ENCODE measurements around the gene SORBS2. TPM values are rescaled to one million over a fixed set of nuclear protein-coding genes. Genes with fewer than 3 reads are reported as not detected.

The SORBS2 gene
- total RNA-seq, 2 experiments from 2014 or later: not detected

GRCh38 chr4:185767528-185767927 is 44.5 kb downstream of the SORBS2 start:
- H3K27me3 ChIP-seq (ENCODE audit: control insufficient read depth in 1 of 2, insufficient read depth in 2 of 2, low read length in 2 of 2): peaks cover 0 to 4% of the 10 kb centered on the region in 2 experiments
- H3K27ac Mint-ChIP-seq: no peak overlapping the region
- intact Hi-C loops (cut with DNase I, micrococcal nuclease): no loop called here
- H3K36me3 ChIP-seq (ENCODE audit: insufficient read depth, low read length): no peaks in the 10 kb centered on the region
- H3K4me3 Mint-ChIP-seq: no peak overlapping the region
- no peak overlapping the region for H3K27ac ChIP-seq (ENCODE audit: low read depth in 1 of 2, low read length in 2 of 2)
- H3K27me3 Mint-ChIP-seq: no peaks in the 10 kb centered on the region
- no peaks in the 10 kb centered on the region for H3K4me1 ChIP-seq (ENCODE audit: insufficient read depth, low read length)
- DNase-seq: no peak
- ATAC-seq (ENCODE audit: poor library complexity): no peak
- ChIA-PET CTCF (no interaction called here), POLR2A (no interaction called here)
- peaks cover 7% of the 10 kb centered on the region for H3K9me3 Mint-ChIP-seq
- peaks cover 0 to 13% of the 10 kb centered on the region in 2 experiments for H3K9me3 ChIP-seq (ENCODE audit: control insufficient read depth in 1 of 2, insufficient read depth in 1 of 2, low read length in 2 of 2)
- no peaks in the 10 kb centered on the region for H3K36me3 Mint-ChIP-seq (ENCODE audit: low read depth)
- H3K4me3 ChIP-seq (ENCODE audit: low read length): no peak overlapping the region
- H3K4me1 Mint-ChIP-seq (ENCODE audit: low read depth): no peaks in the 10 kb centered on the region
- no peak for TF ChIP-seq CTCF (IDR thresholded peaks at IDR 0.05)

GRCh38 chr4:185764876-185765275 is 47.1 kb downstream of the SORBS2 start:
- Histone ChIP-seq H3K4me3 (ENCODE audit: low read length) (no peak overlapping the region), H3K9me3 (ENCODE audit: control insufficient read depth in 1 of 2, insufficient read depth in 1 of 2, low read length in 2 of 2) (peaks cover 0 to 6% of the 10 kb centered on the region in 2 experiments), H3K36me3 (ENCODE audit: insufficient read depth, low read length) (no peaks in the 10 kb centered on the region), H3K4me1 (ENCODE audit: insufficient read depth, low read length) (no peaks in the 10 kb centered on the region), H3K27me3 (ENCODE audit: control insufficient read depth in 1 of 2, insufficient read depth in 2 of 2, low read length in 2 of 2) (no peaks in the 10 kb centered on the region), H3K27ac (ENCODE audit: low read depth in 1 of 2, low read length in 2 of 2) (no peak overlapping the region)
- TF ChIP-seq CTCF (IDR thresholded peaks at IDR 0.05): no peak
- intact Hi-C loops (cut with DNase I, micrococcal nuclease): no loop called here
- peaks cover 13% of the 10 kb centered on the region for H3K27me3 Mint-ChIP-seq
- DNase-seq (no peak), ATAC-seq (ENCODE audit: poor library complexity) (no peak)
- H3K4me3 Mint-ChIP-seq: no peak overlapping the region
- ChIA-PET CTCF (no interaction called here), POLR2A (no interaction called here)
- no peaks in the 10 kb centered on the region for H3K36me3 Mint-ChIP-seq (ENCODE audit: low read depth)
- no peaks in the 10 kb centered on the region for H3K4me1 Mint-ChIP-seq (ENCODE audit: low read depth)
- no peaks in the 10 kb centered on the region for H3K9me3 Mint-ChIP-seq
- no peak overlapping the region for H3K27ac Mint-ChIP-seq

GRCh38 chr4:185761352-185762235 is 50.4 kb downstream of the SORBS2 start:
- TF ChIP-seq CTCF (IDR thresholded peaks at IDR 0.05): no peak
- POLR2A ChIA-PET: no interaction called here
- CTCF ChIA-PET: no interaction called here

More at GRCh38 chr4:185761352-185762235, 50.4 kb downstream of the SORBS2 start:
- Histone ChIP-seq H3K27ac (ENCODE audit: low read depth in 1 of 2, low read length in 2 of 2) (no peak overlapping the region), H3K4me1 (ENCODE audit: insufficient read depth, low read length) (no peaks in the 10 kb centered on the region), H3K27me3 (ENCODE audit: control insufficient read depth in 1 of 2, insufficient read depth in 2 of 2, low read length in 2 of 2) (no peaks in the 10 kb centered on the region), H3K36me3 (ENCODE audit: insufficient read depth, low read length) (no peaks in the 10 kb centered on the region), H3K9me3 (ENCODE audit: control insufficient read depth in 1 of 2, insufficient read depth in 1 of 2, low read length in 2 of 2) (no peaks in the 10 kb centered on the region), H3K4me3 (ENCODE audit: low read length) (no peak overlapping the region)
- Mint-ChIP-seq H3K36me3 (ENCODE audit: low read depth) (no peaks in the 10 kb centered on the region), H3K4me3 (no peak overlapping the region), H3K27me3 (peaks cover 13% of the 10 kb centered on the region), H3K9me3 (no peaks in the 10 kb centered on the region), H3K4me1 (ENCODE audit: low read depth) (no peaks in the 10 kb centered on the region), H3K27ac (no peak overlapping the region)
- no peak for ATAC-seq (ENCODE audit: poor library complexity)
- intact Hi-C loops (cut with DNase I, micrococcal nuclease): no loop called here
- DNase-seq: no peak
